GM19238 (cell line): Measurements from ENCODE around the gene BLM.

ENCODE experiments used
- DNase-seq: peaks from one replicate; pipeline ENCODE4 v3.0.0; 2011; ENCODE audit warnings: low spot score; ENCODE audit not compliant: insufficient read length

BLM gene

DNA sequence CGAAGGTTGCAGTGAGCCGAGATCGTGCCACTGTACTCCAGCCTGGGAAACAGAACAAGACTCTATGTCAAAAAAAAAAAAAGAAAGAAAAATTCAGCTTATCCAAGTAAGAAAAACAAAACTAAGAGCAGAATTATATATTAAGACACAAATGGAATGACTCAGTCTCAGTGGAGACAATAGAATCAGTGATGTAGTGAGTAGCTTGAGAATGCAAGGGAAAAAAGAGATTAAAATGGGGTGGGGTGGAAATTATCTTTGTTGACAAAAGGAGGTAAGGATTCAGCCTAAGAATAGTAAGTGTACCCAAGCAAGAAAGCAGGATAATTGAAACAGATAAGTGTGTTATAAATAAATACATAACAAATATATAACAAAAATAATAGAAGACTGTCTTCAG lies 70.7 kb downstream of the BLM start:
- no peak for DNase-seq

DNA sequence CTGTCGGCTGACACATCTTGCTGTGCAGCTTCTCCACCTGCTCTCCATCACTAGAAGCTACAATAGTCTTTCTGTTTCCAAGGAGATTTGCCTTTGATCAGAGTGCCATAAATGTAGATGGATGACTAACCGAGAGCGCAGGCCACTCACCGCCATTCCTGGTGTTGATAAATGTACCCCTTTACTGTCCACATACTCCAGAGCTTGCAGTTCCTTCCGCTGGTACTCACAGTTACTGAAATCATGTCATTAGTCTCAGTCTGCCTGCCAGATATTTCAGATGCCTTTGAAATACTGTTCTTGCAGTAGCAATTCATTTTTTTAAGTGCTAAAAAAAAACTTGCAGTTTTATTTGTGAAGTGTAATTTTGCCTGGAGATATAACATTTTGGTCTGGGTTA lies 72.3 kb downstream of the BLM start:
- no peak for DNase-seq

DNA sequence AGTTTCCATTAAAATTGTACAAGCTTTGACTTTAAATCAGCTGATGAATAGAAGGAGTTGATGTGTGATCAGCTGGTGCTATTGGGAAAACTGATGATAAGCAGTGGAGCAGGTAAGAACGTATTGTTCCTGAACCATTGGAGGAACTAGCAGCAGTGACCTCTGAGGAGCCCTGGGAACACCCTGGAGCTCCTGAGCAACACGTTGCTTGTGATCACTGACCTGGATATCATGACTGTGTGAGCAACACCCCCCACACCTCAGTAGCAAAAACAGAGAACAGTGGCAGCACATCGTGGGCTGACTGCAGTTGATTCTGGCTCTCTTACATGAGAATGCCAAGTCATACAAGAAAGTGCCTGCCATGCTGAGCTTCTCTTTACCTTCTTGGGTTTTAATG lies 72.9 kb downstream of the BLM start:
- no peak for DNase-seq

DNA sequence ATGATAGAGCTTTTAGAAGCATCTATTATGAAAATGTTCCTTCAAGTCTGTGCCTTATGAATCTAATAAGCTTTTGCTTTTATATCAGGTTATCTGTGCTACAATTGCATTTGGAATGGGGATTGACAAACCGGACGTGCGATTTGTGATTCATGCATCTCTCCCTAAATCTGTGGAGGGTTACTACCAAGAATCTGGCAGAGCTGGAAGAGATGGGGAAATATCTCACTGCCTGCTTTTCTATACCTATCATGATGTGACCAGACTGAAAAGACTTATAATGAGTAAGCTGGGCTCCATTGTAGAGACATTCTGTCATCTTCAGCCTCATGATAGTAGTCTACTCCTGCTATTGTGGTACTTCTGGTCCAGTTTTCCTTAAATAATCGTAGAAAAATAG lies 73.4 kb downstream of the BLM start:
- no peak for DNase-seq

DNA sequence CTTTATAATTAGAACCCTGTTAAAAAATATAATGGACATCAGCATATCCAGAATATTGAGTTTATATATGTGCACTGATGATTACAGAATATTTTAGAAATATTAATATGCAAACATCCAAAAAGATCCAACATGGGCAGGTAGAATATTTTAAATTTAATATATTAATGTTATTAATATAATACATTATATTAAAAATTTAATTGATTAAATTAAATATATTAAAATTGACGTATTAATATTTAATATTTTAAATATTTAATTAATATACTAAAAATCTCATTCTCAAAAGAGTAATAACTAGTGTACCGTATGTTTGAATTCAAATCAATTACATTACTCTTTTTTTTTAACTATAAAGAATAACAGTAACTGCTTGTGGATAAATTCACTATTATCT lies 77.4 kb downstream of the BLM start:
- no peak for DNase-seq

- no peak for DNase-seq
These were observed 82.6 kb downstream of the BLM start for GRCh38 chr15:90799639-90800170.

GRCh38 chr15:90801803-90802202 lies 84.7 kb downstream of the BLM start:
- no peak for DNase-seq

DNA sequence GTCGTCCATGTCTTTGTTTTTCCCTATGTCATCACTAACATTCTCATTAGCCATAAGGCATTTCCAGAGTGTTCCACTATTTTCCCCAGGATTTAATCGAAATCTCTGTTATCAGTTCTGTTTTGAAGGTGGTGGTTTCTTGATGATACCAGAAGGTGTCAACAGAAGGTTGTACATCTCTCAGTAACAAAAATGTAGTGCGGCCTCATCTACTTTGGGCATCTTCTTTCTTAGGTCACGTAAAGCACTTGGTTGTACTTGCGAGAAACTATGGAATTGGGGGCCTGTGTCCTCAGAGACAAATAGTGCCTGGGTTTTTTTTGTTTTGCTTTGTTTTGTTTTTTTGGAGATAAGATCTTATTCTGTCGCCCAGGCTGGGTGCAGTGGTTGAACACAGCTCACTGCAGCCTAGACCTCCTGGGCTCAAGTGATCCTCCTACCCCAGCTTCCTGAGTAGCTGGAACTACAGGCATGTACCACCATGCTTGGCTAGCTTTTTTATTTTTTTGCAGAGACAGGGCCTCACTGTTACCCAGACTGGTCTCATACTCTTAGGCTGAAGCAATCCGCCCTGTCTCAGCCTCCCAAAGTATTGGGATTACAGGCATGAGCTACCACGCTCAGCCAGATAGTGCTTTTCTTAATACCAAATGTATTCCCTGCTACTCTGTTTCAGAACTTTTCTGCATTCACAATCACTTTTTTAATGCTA lies 90.1 kb downstream of the BLM start:
- no peak for DNase-seq

- DNase-seq, result no peak
These were observed 90.6 kb downstream of the BLM start for GRCh38 chr15:90807786-90808086.

GRCh38 chr15:90808517-90809235 lies 91.5 kb downstream of the BLM start:
- DNase-seq, result no peak

DNA sequence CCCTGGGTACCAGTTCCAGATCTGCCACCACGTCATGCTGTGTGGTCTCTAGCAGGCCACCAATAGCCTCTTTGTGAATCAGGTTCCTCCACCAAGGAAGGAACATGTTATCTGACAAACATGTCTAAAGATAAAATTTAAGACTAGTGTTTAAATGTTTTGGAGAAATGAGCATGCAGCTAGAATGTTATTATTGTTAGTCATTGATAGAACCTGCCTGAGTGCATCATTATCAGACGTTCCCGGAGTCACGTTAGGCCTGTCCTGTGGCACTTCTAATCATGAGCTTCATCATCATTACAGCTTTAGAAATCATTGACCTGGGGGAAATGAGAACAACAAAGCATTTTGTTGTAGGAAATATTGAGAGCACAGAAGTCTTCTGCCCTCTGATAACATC lies 92.4 kb downstream of the BLM start:
- no peak for DNase-seq

DNA sequence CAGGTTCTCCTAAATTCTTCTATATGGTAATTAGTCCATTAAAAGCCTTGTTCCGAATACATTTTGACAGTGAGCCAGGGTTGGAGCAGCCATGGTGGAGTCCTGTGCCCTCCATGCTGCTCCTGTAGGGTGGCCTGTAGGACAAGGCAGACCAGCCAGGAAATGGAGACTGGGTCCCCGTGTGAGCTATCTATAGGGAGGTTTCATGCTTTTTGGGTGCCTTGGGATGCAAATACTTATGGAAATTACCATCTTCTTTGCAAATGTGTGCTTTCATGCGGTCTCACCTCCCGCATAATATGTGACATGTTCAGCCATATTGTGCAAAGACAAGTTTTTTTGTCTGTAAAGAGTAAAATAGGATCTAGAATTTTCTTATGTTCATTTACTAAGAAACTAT lies 93.2 kb downstream of the BLM start:
- DNase-seq, result no peak

DNA sequence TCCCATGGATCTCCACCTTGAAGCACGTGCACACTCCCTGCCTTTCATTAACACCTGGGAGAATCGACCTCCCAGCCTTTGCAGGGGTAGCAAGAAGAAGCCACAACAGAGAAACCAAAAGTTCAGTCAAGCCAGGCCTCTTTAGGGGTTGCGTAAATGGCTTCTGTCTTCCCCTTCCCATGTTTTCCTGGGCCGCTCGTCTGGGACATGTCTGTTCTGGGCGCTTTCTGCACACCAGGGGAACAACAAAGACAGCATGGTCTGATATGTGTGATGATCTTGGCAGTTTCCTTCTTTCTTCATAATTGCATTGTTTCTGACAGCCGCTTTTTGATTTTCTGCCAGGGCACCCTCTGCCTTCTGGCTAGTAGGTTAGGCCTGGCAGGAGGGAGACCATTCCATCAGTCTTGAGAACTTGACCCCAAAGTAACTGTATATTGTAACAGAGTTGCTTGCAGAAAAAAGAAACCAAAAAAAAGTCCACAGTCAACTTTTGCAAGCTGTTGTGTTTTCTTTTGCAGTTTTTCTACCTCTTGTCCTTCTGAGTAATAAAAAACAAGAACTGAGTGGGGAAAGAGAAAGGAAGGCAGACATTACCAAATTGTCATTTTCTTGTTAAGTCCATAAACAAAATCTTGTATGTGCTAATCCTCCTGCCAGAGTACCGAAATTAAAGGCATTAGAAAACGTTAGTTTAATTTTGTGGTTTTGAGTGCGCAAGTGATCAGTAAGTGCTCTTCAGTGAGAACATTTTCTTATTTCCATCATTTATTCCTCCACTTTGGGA lies 95.2 kb downstream of the BLM start:
- no peak for DNase-seq

DNA sequence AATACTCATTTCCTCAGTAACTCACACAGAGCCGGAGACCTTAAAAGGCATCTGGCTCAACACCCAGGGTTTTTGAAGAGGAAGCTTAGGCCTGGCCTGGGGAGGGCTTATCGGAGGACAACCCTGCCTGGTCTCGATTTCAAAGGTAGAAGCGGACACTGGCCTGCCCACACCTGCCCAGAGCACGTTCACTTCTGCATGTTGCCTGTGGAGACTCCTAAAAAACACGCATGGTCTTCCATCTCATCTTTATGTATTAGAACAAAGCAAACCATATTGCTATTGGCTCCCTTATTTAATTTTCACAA lies 95.8 kb downstream of the BLM start:
- no peak for DNase-seq

DNA sequence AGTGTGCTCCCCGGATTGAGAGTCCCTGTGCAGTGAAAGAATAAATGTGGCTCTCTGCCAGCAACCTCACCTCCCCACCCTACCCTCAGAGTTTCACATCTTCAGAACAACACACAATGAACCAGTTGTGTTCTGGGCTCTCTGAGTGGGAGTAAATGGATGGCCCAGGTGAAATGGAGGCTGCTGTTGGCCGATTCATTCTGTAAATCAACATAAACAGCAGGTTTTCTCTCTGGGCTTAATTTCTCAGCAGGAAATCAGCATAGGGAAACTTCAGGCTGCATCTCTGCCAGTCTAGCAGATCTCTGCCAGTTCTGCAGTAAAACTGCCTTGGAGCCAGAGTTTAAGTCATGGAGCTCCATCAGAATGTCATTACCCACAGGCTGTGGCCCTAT lies 96.6 kb downstream of the BLM start:
- no peak for DNase-seq

- DNase-seq, result no peak
These were observed 97.2 kb downstream of the BLM start for GRCh38 chr15:90814191-90814821.

DNA sequence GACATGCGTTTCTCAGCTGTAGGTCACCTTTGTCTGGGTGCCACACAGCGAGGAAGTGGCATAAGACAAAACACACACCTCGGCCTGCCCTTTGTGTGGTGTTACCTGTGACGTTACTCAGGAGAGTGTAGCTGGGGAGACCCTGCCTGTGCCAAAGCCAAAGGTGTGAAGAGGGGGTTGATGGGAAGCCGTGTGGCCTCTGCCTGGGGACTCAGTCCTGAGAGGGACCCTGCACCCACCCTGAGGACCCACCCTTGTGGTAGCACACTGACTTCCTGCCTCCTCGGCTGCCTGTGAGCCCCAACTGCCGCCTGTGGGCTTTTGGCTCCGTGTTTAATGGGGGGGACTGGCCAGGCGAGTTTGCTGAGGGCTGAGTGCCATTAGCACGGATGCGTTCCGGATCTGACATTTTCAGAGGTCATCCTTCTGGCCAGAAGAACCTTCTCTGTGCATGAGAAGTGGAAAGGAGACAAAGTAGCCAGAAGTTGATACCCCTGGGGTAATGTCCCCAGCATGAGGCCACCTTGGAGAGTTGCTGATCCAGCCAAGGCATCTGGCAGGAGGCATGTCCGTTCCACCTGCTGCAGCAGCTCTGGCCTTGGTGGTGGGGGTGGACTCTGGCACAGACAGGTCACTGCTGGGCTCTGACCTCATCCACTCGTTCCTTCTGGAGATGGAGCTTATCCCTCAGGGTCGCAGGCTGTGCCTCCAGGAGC lies 99.4 kb downstream of the BLM start:
- no peak for DNase-seq

DNA sequence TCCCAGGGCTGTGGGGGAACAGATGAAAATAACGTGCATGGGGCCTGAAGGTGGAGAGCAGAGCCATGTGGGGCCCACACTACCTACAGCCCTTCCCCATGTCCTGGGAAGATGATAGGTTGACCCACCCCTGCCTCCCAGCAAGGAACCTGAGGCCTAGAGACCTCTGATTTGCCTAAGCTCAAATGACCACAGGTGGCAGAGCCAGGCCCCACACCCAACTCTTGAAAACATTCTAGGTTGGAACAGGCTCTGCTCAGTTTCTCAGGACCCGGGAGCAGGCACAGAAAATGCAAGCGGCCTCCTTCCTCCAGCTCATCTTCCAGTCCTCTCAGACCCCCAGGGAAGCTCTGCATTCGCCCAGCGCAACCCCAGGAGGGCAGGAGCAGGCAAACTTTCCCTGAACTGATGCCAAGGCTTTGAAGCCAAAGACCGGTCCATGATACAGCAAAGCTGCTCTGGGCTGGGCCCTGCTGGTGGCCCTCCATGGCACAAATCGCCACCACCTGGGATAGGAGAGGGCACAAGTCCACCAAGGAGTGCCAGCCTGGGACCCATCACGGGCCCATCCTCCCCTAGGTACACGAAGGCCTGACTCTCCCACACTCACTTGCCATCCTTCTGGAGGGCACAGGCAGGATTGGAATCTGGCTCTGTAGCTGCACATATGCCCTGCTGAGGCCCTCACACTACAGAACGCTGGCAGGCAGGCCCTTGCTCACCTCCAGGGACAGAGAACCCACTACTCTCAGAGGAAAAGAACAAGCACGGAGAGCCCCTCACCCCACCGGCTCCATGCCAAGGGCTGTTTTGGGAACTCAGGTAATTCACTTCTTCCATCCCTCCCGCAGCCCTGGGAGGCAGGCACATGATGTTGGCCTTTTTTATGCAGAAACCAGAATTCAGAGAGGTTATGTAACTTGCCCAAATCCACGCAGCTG lies 100.2 kb downstream of the BLM start:
- no peak for DNase-seq

- DNase-seq, result no peak
These were observed 101.4 kb downstream of the BLM start for GRCh38 chr15:90818251-90819210.
